MM.1S (cell line): ENCODE data around the gene RASAL2.
"Not testable (repeated sequence)": the region's sequence is repeated elsewhere in the genome, so short reads cannot be mapped to it uniquely, and the experiment has no call there.

Experiments
- DNase-seq: peaks from one replicate; pipeline ENCODE4 v3.0.0-alpha.2; 2015
- H2AFZ ChIP-seq: fragments of 300-600 bp; sonication (generic); 2 replicates; pipeline ENCODE4 v1.6.0; 2016; ENCODE audit warnings: antibody characterized with exemption, low read length
- H3F3A ChIP-seq: fragments of 300-600 bp; sonication (generic); 2 replicates; pipeline ENCODE4 v1.6.1; 2016; ENCODE audit warnings: mild to moderate bottlenecking, antibody characterized with exemption, low read length, moderate library complexity, mixed read lengths; ENCODE audit not compliant: insufficient read depth
- H3K27ac ChIP-seq: fragments of 300-600 bp; sonication (generic); 2 replicates; pipeline ENCODE4 v1.5.1; 2016; ENCODE audit warnings: mild to moderate bottlenecking, low read length
- H3K27me3 ChIP-seq: fragments of 300-600 bp; sonication (generic); replicated peaks from 2 replicates; pipeline ENCODE4 v1.6.0; 2016; ENCODE audit warnings: low read length; ENCODE audit not compliant: insufficient read depth
- H3K36me3 ChIP-seq: fragments of 300-600 bp; sonication (generic); replicated peaks from 2 replicates; pipeline ENCODE4 v1.6.1; 2016; ENCODE audit warnings: mild to moderate bottlenecking, low read length, mixed read lengths; ENCODE audit not compliant: insufficient read depth
- H3K4me1 ChIP-seq: fragments of 300-600 bp; sonication (generic); 2 replicates; pipeline ENCODE4 v1.6.1; 2016; ENCODE audit warnings: low read length, mixed read lengths
- H3K4me2 ChIP-seq: fragments of 300-600 bp; sonication (generic); 2 replicates; pipeline ENCODE4 v1.6.0; 2016; ENCODE audit warnings: low read depth, low read length
- H3K4me3 ChIP-seq: fragments of 300-600 bp; sonication (generic); 2 replicates; pipeline ENCODE4 v1.5.1; 2016; ENCODE audit warnings: low read length, mixed read lengths
- H3K79me2 ChIP-seq: fragments of 300-600 bp; sonication (generic); 2 replicates; pipeline ENCODE4 v1.6.1; 2016; ENCODE audit warnings: mixed run types, low read length, mixed read lengths
- H3K9ac ChIP-seq: fragments of 300-600 bp; sonication (generic); 2 replicates; pipeline ENCODE4 v1.6.1; 2016; ENCODE audit warnings: low read length, mixed read lengths
- H3K9me2 ChIP-seq: fragments of 300-600 bp; sonication (generic); replicated peaks from 2 replicates; pipeline ENCODE4 v1.6.1; 2016; ENCODE audit warnings: mild to moderate bottlenecking, low read length, mixed read lengths; ENCODE audit not compliant: insufficient read depth
- H3K9me3 ChIP-seq: fragments of 300-600 bp; sonication (generic); replicated peaks from 2 replicates; pipeline ENCODE4 v1.6.1; 2016; ENCODE audit warnings: mild to moderate bottlenecking, low read length, mixed read lengths; ENCODE audit not compliant: insufficient read depth
- H4K20me1 ChIP-seq: fragments of 300-600 bp; sonication (generic); 2 replicates; pipeline ENCODE4 v1.6.1; 2016; ENCODE audit warnings: mild to moderate bottlenecking, low read length, moderate library complexity, mixed read lengths; ENCODE audit not compliant: insufficient read depth
- CTCF ChIP-seq: fragments of 300-600 bp; sonication (generic); IDR thresholded peaks from 2 replicates; pipeline ENCODE4 v1.5.1; 2016; ENCODE audit warnings: antibody characterized with exemption, low read length, mixed read lengths
- EZH2 ChIP-seq: fragments of 300-600 bp; sonication (generic); optimal IDR thresholded peaks from 2 replicates; pipeline ENCODE3; 2017; ENCODE audit warnings: low read depth, mild to moderate bottlenecking, antibody characterized with exemption, low read length, mixed read lengths
- EZH2phosphoT487 ChIP-seq: fragments of 300-600 bp; sonication (generic); IDR thresholded peaks from 2 replicates; pipeline ENCODE4 v1.6.1; 2018; ENCODE audit warnings: antibody characterized with exemption, low read length

The RASAL2 gene

GRCh38 chr1:178118524-178118923, 24.6 kb downstream of the RASAL2 start:
- no peaks in the 10 kb centered on the region for H3K4me1 ChIP-seq
- no peaks in the 10 kb centered on the region for H3K79me2 ChIP-seq
- H4K20me1 ChIP-seq: no peaks in the 10 kb centered on the region
- no peak overlapping the region for H3K4me3 ChIP-seq
- H2AFZ ChIP-seq: no peak overlapping the region
- H3K9me3 ChIP-seq: no peaks in the 10 kb centered on the region
- no peak overlapping the region for H3K4me2 ChIP-seq
- H3K27ac ChIP-seq: no peak overlapping the region
- no peaks in the 10 kb centered on the region for H3K9me2 ChIP-seq
- H3F3A ChIP-seq: no peaks in the 10 kb centered on the region
- no peak for DNase-seq
- H3K27me3 ChIP-seq: no peaks in the 10 kb centered on the region
- no peak for TF ChIP-seq EZH2
- TF ChIP-seq EZH2phosphoT487: no peak
- no peak for TF ChIP-seq CTCF
- no peaks in the 10 kb centered on the region for H3K36me3 ChIP-seq
- no peak overlapping the region for H3K9ac ChIP-seq

DNA sequence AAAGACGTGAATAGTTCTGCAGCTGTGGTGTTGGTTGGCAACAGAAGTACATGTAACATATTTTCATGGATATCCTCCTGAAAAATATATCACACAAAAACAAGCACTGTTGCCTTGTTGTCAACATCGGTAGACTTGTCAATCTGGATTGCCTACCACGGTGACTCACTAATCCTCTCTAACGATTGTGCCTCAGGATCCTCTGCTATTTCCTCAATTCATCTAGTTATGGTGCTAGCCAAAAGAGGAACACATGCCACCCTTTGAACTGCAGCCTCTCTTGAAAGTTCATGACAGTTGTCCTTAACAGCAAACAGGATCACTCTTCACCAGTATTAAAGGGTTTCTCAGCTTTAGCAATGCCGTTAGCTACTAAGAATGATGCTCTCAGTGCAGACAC, 25.7 kb downstream of the RASAL2 start:
- Histone ChIP-seq H3K4me3 (no peak overlapping the region), H2AFZ (no peak overlapping the region), H3F3A (no peaks in the 10 kb centered on the region), H3K9me2 (no peaks in the 10 kb centered on the region), H3K4me1 (no peaks in the 10 kb centered on the region), H3K27me3 (no peaks in the 10 kb centered on the region), H3K27ac (no peak overlapping the region), H3K4me2 (no peak overlapping the region), H3K36me3 (no peaks in the 10 kb centered on the region), H3K9me3 (no peaks in the 10 kb centered on the region), H4K20me1 (no peaks in the 10 kb centered on the region), H3K9ac (no peak overlapping the region), H3K79me2 (no peaks in the 10 kb centered on the region)
- no peak for DNase-seq
- no peak for TF ChIP-seq CTCF
- TF ChIP-seq EZH2: no peak
- TF ChIP-seq EZH2phosphoT487: no peak

- no peak overlapping the region for H3K27ac ChIP-seq
- no peaks in the 10 kb centered on the region for H3K9me2 ChIP-seq
- no peak overlapping the region for H3K4me2 ChIP-seq
- H3F3A ChIP-seq: no peaks in the 10 kb centered on the region
- no peak overlapping the region for H3K9ac ChIP-seq
- no peak for TF ChIP-seq EZH2
- TF ChIP-seq EZH2phosphoT487: no peak
- no peak for TF ChIP-seq CTCF
- no peak for DNase-seq
- no peaks in the 10 kb centered on the region for H3K4me1 ChIP-seq
- no peak overlapping the region for H3K4me3 ChIP-seq
- no peaks in the 10 kb centered on the region for H3K36me3 ChIP-seq
- no peaks in the 10 kb centered on the region for H3K9me3 ChIP-seq
- no peak overlapping the region for H2AFZ ChIP-seq
- H3K79me2 ChIP-seq: no peaks in the 10 kb centered on the region
- no peaks in the 10 kb centered on the region for H4K20me1 ChIP-seq
- no peaks in the 10 kb centered on the region for H3K27me3 ChIP-seq
Measured at GRCh38 chr1:178120088-178120487, 26.2 kb downstream of the RASAL2 start.

- H4K20me1 ChIP-seq, H3K9me2 ChIP-seq, H3K4me3 ChIP-seq, H2AFZ ChIP-seq, DNase-seq, H3K79me2 ChIP-seq, H3K4me2 ChIP-seq, H3K36me3 ChIP-seq, H3K27ac ChIP-seq, H3K9ac ChIP-seq, H3K4me1 ChIP-seq, H3K9me3 ChIP-seq, H3K27me3 ChIP-seq, H3F3A ChIP-seq: not testable (repeated sequence)
Measured at GRCh38 chr1:178120520-178121052, 26.7 kb downstream of the RASAL2 start.
